Colon (tissue), 2 donors: ENCODE results near the gene NUMA1.

Experiments
- FAIRE-seq: peaks from 2 replicates; lab custom pipeline; 2012; peaks lifted over from hg19 to GRCh38; lab: Jason Lieb, UNC
- donor health status: control.
- donor health status: control.

NUMA1 gene

DNA sequence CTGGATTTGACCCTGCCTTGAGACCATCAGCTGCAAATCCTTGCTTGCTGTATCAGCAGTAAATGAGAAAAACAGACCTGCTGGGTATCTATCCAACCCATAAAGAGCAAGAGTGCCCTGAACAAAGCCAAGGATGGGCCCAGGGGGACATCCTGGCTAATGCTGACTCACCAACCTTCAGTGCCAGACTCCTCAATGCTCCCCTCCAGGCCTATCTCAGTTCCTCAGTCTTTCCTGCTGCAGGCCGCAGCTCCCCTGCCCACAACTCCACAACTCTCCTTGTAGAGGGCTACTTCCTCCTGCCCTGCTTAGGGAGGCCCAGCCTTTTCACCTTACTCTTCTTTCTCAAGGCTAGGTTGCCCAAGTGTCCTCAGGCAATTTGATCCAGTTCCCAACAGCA lies 20.1 kb upstream of the NUMA1 start:
- no peak for FAIRE-seq

DNA sequence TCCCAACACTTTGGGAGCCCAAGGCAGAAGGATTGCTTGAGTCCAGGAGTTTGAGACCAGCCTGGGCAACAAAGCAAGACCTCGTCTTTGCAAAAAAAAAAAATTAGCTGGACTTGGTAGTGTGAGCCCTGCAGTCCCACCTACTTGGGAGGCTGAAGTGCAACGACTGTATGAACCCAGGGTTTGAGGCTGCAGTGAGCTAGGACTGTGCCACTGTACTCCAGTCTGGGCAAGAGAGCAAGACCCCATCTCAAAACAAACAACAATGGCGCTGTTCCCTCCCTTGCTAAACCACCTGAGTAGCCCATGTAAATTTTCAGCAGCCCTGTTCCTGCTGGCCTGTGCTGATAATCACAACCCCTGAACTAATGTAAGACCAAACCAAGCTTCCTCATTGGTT lies 19.7 kb upstream of the NUMA1 start:
- FAIRE-seq, result no peak

DNA sequence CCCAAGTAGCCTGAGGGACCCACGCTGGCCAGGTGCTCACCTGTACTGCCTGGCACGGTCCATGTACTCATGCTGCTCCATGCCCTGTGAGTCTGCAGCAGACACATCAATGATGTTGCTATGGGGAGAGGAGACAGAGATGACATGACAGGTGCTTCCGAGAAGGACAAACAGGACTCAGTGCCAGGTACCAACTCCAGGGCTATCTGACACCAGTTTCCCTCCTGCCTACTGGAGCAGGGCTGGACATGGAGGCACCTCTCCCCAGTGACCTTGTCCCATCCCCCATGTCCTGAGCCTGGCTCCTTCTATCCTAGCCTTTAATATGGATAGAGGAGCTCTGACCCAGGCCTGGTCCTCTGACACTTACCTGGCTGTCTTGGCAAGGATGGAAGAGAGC lies 18.4 kb upstream of the NUMA1 start:
- FAIRE-seq, result no peak

DNA sequence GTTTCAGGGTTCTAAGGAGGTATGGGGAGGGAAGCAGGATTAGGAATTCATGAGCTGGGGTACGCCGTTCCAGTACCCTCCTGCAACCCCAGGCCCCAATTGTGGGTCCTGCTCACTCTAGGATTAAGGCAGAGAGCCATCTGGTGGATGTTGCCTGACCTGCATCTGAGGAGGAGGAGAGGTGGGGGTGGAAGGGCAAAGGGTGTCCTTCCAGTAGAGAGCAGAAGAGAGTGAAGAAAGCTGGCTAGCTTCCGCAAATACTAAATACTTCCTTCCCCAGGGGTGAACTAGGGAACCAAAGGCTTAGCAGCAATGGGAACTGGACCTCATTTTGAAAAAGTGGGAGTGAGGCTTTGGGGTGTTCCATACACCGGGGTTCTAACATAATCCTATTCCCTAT lies 10.9 kb upstream of the NUMA1 start:
- FAIRE-seq, result no peak

DNA sequence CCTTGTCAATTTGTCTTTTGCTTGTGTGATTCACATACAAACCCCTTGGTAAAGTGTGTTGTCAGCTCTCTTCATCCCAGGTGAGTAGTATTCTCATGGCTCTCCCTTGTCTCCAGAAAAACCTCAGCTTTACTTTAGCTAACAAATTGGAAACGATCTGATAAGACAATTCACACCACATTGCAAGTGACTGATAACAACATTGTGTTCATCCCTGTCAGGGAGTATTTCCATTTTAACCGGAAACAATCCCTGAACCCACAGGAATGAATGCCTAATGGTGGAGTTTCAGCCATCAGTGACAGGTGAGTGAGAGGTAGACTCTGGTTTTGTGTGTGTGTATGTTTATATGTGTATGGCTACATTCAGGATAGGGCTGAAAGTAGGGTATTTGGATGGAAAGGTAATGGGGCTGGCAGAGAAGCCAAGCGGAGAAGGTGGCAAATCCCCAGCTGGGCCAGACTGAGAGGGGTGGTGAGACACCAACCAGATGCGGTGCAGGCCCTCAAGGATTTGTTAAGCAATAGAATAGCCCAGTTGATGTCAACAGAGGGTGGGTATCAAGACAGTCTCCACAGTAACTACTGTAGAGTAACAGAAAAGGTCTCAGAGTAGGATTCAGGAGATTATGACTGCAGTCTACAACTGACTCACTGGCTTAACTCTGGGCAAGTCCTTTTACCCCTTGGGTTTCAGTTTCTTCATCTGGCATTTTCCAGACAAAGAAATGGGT lies 7.9 kb upstream of the NUMA1 start:
- FAIRE-seq, result no peak

DNA sequence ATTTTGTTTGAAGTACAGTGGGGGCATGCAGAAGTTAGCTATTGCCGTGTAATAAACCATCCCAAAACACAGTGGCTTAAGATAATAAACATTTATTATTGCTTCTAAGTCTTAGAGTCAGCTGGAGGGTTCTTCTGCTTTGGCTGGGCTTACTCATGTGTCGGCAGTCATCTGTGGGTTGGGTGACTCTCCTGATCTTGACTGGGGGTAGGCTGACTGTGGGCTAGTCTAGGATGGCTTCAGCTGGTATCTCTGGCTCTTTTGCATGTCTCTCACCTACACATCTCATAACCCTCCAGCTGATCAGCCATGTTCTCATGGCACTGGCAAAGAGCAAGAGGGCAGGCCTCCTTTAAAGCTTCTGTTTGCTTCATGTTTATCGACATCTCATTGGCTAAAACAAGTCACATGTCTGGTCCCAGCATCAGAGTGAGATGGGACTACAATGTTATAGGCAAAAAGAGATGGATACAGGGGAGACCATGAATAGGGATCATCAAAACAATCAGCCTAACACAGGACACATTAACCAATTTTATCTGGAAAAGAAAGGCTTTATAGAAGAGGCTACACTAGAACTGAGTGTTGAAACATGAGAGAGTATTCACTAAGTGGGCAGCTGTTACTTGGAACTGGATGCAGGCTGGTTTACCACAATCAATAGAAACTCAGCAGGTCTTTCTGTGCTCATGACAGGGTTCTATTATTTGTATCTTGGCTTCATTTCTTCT lies 5.4 kb upstream of the NUMA1 start:
- FAIRE-seq, result no peak

DNA sequence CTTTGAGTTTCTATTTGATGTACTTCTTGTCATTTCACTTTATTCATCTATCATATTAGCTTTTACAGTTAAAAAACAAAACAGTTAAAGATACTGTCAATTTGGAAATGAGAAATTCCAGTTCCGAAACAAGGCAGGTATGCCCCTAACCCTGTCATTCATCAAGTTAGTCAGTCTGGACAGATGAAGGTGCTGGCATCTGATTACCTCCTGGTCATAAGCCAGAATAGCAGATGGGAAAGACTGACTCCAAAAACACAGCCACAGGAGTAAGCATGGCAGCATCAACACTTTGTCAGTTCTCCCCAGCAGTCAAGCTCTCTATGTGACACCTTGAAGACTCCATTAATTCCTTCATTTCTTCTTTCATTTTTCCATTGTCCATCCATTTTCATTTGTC lies 4.6 kb upstream of the NUMA1 start:
- FAIRE-seq, result no peak

DNA sequence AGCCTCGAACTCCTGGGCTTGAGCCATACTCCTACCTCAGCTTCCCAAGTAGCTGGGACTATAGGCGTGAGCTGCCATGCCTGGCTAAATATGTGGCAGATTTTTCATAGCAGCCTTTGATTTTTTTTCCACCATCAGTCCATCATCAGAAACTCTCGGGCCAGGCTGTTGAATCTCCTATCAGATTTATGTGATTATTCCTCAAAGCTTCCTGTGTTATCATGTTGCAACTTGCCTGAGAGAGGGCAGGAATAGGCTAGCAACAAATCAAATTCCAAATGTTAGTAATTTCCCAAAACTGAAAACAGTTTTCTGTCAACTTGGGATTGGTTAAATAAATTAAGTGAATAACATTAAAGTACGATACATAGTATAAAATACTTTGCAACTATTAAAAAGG lies 3.7 kb upstream of the NUMA1 start:
- FAIRE-seq, result no peak

DNA sequence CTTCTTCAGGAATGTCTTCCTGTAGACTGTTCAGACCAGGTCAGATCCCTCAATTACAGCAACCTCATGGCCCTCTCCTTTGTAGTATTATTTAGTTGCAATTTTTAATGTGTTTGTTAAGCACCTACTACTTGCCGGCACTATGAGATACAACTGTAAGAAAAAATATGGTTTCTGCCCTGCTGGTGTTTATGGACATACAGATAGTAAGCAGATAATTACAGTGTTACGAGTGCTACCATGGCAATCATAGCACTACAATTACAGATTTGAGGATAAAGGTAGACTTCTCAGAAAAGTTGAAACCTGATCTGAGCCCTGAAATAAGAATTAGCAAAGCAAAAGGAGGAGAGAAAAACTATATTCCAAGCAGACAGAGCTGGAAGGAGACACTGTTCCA lies 3.1 kb upstream of the NUMA1 start:
- FAIRE-seq, result no peak

DNA sequence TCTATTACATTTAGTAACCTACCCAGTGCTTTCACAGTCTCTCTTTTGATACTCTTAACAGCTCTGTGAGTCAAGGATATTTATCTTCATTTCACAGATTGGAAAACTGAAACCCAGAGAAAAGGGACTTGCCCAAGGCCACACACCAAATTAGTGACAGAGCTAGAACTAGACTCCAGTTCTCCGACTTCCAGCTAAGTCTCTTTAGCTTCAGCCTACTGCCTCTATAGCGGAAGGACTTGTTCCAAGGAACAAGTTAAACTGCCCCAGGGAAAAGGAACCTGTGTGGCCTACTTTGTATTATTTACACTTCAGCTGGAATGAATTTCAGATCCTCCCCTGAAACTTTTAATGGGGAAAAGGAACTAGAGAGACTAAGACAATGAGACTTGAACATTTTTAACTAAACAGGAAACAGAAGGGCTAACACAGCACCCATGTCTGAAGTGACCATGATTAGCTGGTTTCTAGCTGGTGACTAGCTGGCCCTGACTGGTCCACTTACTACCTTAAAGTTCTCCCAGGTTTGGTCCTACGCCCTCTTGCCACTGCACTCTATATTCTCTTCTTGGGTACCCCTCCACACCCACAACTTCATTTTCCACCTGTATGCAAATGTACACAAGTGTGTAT lies 1.6 kb upstream of the NUMA1 start:
- no peak for FAIRE-seq

DNA sequence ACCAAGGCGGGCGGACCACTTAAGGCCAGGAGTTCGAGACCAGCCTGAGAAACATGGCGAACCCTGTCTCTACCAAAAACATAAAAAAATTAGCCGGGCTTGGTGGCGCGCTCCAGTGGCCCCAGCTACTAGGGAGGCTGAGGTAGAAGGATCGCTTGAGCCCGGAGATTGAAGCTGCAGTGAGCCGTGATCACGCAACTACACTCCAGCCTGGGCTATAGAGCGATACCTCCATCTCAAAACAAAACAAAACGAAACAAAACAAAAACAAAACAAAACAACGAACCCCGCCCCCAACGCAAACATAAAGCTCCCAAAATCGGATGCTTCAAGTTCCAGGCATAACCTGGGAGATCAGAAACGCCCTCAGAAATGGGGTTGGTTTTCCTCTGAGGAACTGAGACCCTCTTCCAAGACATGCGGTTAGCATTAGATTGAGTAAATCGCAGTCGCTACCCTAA lies 872 bp upstream of the NUMA1 start:
- no peak for FAIRE-seq

DNA sequence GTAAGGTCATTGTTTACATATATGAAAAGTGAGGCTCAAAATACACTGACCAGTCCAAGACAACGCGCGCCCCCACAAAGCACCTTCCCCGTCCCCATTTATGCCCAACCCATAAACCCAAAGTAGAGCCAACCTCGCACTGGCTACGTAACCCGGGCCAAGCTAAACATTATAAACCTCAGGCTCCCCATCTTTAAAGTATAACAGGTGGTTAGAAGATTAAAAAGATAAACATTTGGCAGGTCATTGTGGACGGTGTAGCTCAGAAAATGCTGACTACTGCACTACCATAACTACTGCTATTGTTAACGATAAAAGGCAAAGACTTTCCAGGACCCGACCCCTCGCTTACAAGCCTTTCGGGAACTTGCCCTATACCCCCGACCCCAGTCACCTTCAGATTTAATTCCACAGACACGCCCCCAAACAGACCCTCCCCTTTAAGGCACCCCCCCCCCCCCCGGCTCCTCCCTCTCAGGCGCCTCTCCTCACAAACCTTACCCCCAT lies 470 bp downstream of the NUMA1 start:
- FAIRE-seq, result no peak

DNA sequence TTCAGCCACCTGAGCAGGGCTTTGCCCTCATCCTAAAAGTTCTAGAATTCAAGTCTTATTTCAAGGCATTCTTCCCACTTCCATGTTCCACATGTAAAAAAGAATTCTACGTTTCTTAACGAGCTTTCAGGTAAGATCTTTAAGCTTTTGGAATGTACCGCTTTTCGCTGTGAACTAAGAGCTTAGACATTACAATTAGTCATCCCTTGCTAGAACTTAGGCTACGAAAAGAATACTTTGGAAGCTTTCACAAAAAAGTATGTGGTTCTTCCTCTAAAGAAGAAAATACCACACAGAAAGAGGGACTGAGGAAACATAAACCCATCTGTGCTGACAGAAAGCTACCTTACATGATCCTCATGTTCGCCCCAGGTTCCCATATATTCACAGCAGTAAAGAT lies 1.9 kb downstream of the NUMA1 start:
- FAIRE-seq, result no peak

DNA sequence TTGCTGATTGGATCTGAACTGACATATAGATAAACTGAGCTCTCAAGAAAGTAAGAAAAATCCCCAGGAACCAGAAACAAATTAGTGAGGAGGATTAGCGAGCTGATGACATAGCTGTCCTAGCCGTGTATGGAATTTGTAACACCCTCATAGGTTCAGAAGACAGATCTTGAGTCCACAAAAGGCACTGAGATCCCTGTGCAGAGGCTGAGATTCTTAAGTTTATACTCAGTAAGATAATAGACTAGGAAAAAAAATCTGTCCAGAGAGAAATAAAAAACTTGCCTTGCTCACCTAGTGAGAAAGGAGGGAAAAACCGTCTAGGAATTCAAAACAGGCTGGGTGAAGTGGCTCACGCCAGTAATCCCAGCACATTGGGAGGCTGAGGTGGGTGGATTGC lies 4.6 kb downstream of the NUMA1 start:
- FAIRE-seq, result no peak

DNA sequence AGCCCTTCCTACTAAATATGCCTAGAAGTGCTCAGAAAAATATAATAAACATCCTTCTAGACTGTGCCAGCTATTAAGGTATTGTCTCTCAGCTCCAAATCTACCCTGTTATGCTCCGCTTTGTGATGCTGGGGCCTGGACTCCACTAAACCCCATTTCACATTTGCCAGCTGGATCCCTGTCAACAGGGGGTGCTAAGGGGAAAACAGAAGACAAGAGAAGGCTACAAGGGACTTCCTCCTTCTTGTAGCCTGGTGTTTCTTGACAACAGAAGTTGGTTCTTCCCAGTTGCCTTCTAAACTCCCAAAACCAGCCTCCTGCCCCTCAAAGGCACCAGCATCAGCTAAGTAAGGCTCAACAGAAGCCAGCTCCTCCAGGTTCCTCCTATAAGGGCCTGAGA lies 5.2 kb downstream of the NUMA1 start:
- FAIRE-seq, result no peak

DNA sequence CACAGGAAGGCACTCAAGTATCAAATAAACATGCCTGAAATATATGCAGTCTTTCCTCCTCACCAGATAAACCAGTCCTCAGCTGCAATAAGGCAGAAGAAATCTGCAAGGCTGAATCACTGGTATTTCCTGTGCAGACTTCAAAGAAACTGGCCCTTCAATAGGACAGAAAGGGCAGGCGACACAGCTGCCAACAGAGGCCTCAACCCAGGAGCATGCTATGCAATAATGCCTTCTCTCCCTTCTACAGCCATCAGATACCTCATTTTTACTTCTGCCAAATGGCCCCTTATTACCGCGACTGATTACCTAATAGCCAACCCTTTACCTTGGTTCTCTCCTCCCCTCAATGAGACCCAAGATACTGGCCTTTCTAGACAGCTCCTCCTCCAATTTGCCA lies 8.0 kb downstream of the NUMA1 start:
- no peak for FAIRE-seq

DNA sequence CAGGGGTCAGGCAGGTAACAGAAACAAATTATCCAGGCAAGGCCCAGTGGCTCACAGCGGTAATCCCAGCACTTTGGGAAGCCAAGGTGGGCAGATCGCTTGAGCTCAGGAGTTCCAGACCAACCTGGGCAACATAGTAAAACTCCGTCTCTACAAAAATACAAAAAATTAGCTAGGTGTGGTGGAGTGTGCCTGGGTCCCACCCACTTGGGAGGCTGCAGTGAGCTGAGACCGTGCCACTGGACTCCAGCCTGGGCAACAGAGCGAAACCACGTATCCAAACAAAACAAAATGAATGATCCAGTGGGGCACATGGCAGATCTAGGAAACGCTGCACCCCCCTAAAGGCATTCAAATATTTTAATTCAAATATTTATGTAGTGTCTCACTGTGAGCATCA lies 9.9 kb downstream of the NUMA1 start:
- FAIRE-seq, result no peak

DNA sequence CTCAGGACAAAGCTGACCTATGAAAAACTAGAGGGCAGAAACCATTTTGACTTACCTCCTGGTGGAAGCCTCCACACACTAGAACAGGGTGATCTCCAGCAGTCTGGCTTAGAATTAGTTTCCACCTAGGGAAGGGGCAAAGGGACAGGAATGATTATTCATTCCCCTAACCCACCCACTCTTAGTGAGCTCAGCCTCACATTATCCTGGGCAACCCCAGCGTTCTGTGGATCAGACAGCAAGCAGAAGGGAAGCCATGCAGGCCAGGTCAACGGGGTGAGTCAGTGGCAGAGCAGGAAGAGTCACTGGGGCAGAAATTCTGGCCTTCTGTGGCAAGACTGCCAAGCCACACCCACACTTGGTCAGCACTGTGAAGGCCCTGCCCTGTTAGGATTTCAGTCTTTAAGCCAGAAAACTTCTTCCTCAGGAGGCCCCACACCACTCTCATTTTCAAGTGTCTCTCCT lies 10.5 kb downstream of the NUMA1 start:
- FAIRE-seq, result no peak

DNA sequence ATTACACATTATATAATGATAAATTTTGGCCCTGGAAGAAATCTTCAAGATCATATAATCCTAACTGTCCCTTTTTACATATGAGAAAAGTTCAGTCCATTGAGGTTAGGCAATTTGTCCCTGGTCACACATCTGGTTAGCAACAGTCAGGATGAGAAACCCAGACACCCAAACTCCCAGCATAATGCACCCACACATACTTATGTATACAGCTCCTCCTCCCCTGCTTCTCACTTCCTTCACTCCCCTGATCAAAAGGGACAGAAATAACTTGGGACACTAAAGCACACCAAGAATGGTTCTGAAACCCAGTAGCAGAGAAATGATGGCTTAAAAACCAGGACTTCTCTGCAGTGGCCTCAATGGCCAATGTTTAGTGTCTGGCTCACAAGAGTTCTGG lies 11.1 kb downstream of the NUMA1 start:
- no peak for FAIRE-seq

DNA sequence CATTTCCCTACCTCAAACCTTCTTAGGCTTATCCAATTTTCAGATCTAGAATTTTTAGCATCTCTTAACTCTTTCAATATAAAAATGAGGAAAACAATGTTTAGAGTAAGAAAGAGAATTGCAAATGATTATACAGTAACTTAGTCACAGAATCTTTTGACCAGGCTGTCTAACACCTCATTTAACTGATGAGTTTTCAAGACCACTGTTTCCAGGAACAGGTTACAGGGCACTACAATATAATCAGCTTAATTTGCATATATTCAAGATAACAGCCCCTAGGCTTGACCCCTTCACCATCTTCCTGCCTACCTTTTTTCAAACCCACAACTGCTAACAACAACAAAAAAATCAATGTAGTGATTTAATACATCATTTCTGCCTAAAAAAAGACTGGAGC lies 12.7 kb downstream of the NUMA1 start:
- no peak for FAIRE-seq

DNA sequence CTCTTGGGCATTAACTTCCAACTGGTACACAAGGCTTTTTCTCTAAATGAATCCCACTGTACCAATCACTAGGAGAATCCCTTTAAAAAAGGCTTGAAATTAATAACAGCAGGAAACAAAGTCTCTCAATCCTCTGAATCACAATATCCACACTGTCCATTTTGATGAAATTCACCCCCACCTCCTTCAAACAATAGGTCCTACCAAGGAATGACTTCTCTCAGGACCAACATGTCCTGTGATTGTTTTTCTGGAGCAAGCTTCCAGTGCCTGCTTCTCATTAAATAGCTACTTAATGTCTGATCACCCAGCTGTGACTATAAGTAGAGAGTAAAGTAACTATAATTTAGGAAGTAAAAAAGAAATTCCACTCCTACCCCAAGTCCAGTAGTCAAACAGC lies 13.1 kb downstream of the NUMA1 start:
- no peak for FAIRE-seq

DNA sequence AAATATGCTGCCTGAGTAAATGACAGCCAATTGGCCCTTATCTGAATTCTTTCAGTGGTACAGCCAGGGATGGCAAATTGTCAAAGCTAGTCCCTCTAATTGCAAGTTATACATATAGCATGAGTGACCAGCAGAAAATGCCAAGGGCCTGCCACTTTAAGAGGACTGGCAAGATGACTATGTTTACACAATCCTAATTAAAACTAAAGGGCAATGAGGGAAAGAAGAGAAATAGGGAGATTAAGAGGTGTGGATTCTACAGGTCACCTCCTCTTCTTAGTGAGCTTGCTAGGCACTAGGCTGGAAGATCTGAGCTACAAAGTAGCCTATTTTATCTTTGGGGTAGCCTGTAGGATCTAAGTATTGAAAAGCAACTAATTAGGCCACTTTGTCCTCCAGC lies 13.5 kb downstream of the NUMA1 start:
- no peak for FAIRE-seq

DNA sequence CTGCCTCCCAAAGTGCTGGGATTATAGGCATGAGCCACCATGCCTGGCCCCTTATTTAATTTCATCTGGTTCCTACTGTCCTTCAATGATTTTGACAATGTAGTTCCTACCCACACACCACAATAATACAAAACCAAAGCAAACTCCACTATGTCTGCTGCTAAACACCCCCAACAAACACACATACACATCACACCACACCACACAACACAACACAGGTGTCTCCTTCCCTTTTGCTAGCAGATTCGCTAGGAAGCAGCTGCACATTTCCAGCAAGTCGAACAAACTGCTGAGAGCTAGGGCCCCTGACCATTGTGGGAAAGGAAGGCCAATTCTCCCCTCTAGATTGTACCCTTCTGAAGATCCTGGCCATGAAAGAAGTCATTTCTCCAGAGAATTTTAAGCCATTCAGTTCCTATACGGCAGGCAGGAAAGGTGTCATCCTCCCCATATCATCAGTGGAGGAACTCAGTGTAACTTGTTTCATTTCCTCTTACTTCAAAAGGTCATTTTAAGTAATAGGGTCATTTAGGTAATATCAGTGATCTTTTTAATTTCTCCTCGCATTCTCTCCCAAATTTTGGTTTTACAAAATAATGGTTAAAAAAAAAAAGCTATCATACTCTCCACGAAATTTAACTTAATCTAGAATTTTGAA lies 18.5 kb downstream of the NUMA1 start:
- no peak for FAIRE-seq
